GM18511 (cell line): ENCODE measurements around the gene CCDC177.

Source experiments
- ATAC-seq: cut with Tn5 transposase; IDR thresholded peaks from one replicate; pipeline ENCODE4 v1.9.1; 2021; ENCODE audit warnings: mild to moderate bottlenecking, moderate library complexity; ENCODE audit not compliant: unreplicated experiment

Gene CCDC177

DNA sequence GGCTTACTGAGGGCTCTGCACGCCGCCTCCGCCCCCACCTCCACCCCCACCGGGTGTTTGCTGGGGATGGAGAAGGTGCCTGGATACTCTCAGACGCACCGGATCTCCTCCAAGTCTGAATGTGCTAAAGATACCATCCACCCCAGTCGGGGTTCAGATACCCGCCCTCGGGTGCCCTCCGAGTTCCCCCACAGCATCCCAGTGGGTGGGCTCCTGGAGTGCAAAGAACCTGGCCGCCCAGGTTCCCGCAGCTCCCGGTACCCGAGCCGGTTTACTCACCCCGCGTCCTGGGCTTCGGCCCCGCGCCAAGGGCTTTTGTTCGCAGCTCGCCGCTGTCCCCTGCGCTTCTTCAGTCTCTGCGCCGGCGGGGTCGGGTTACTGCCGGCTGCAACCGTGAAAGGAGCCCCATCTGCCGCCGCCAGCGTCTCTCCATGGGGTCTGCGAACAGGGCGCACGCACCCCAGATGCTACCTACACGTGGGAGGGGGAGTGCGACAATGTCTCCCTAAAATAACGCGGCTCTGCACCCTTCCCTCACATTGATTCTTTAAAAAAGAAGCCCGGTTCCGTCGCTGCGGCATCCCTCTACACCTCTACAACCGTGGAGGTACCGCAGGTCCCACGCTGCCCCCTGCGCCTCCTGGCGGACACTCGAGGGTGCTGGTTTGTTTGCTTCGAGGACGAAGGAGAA is at the start of gene CCDC177:
Gene CCDC177 (minus strand): TSS at position 609 of the 691 bp plus-strand sequence. CDS start 1,249 bp downstream, outside the sequence.
- ATAC-seq = no peak

DNA sequence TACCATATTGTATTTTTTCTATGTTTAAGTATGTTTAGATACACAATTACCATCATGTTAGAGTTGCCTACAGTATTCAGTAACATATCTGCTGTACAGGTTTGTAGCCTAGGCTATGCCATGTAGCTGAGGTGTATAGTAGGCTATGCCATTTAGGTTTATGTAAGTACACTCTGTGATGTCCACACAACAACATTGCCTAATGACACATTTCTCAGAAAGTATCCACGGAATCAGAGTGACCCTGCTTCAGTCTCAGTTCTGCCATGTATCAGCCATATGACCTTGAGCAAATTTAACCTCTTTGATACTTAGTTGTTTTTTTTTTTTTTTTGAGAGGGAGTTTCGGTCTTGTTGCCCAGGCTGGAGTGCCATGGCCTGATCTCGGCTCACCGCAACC is 49.5 kb upstream of the CCDC177 start:
- ATAC-seq = no peak

DNA sequence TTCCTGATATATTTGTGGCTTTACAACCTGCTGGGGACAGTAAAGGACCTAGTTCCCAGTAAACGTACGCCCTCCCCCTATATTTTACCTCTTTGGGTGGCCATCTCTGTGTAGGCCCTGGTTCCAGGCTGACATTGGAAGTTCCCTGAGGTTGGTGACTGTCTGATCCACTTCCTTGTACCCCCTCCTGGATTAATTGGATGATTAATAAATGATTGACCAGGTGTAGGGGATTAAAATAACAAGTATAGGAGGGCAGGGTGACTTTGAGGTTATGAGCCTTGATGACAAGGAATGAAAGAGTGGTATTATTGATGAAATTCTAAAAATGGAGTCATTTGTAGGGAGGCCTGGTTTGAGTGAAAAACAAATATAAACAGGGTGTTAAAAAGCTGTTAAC is 46.3 kb upstream of the CCDC177 start:
- no peak for ATAC-seq

DNA sequence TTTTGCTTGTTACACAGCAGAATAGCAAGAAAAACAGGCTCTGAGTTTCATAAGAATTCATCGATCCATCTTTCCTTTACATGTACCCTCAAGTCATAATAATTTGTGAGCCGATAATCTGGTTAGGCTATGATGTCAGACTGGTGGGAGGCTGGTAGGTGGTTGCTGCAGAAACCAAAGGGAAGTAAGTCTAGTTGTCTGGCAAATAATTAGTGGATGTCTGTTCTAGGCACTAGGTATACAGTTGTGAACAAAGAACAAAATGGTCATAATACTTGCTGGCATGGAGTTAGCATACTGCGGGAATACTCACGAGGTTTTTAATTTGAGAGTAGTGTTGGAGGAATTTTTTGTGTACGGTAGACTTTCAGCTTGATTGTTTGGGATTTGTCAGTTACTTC is 45.5 kb upstream of the CCDC177 start:
- no peak for ATAC-seq

DNA sequence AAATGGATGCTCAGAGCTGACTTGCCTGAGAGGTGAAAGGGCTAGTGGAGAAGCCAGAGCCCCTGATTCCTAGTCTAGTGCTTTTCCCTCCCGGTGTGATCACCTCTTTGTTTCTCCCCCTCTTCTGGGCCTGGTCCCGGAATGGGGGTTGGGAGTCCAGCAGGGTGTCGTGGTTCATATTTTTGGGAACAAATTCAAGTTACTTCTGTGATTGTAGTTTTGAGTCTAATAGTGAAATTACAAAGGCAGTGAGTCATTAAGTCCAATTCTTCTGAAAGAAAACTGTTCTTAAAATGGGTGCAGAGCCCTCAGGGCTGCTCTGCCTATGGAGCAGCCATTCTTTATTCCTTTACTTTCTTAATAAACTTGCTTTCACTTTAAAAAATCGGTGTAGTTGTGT is 44.3 kb upstream of the CCDC177 start:
- no peak for ATAC-seq

DNA sequence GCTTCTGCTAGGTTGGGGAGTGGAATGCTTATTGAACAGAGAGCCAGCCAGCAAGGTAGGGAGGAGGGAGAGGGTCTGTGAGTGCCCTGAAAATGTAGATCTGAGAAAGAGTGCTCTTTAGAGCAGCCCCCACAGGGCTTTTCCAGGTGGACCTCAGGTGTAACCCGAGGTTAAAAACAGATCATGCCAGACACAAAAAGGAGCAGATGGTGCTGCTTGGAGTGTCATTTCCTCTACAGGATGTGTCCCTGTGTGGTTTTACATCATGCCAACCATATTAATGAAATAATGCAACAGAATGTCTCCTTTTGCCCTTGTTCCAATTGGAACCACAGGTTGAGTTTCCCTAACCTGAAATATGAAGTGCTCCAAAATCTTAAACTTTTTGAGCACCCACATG is 43.1 kb upstream of the CCDC177 start:
- no peak for ATAC-seq

DNA sequence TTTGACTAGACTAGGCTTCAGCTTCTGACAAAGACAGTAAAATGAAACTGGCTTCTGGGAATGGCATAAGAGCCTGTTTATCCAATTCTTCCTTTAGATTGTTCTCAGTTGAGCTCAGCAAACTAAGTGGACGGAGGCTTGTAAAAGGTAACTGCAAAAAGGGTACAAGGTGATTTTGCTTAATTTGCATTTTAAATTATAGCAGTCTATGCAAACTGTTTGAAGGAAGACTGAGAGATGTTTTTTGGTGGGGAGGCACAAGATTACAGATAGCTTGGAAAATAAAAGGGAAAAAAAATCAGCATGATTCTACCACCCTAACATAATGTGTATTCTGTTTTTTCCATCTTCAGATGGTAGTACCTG is 41.7 kb upstream of the CCDC177 start:
- no peak for ATAC-seq

DNA sequence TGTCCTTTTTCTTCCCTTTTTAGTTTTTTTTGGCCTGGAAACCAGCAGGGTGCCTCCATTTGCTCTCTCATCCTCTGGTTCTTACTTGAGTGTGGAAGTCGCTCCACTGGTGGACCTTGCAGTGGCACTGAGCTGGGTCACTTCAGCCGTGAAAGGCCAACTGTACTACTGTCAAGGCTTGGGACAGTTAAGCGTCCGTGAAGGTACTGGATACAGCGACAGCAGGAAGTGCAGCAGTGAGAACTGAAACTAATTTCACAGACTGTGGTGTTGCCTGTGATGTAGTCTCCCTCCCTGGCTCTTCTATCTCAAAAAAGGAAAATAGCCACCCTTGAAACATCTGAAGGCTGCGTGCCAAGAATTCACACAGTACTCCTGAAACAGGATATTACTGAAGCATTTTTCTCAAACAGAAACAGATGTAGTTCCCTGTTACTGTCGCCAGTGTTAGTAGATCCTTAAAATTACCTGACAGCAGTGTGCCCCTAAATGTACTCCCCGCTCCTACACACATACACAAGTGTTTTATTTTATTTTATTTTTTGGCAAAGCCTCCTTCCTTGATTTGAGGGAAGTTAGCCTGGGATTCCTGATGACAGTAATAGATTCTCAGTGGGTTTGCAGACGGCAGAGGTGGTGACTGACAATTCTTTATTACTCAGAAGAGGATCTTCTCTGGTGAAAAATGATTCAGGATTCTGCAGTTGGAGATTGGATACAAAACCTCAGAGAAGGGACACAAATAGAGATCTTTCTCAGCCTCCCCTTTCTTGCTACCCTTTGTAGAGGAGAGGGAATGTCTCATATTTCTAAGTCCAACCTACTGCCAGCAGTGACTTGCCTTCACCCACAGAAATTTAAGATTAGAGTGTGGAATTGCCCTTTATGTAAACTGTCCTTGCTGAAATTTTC is 41.1 kb upstream of the CCDC177 start:
- ATAC-seq = peak; percentile 52

DNA sequence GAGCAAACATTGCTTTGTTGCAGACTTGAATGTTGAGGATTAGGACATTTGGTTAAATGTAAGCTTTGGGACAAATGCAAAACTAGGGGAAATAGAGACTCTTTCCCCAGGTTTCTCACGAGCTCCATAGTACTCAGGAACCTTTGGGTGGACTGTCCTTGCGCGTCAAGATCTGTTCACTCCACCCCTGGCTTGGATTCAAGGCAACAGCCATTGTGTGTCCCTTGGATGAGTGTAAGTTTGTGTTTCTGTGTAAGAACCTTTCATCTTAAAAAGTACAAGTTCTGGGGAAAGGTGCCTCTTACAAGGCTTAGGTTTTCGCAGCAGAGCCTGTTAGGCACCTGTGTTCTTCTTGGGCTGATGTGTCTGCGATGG is 40.4 kb upstream of the CCDC177 start:
- peak; percentile 1 for ATAC-seq

DNA sequence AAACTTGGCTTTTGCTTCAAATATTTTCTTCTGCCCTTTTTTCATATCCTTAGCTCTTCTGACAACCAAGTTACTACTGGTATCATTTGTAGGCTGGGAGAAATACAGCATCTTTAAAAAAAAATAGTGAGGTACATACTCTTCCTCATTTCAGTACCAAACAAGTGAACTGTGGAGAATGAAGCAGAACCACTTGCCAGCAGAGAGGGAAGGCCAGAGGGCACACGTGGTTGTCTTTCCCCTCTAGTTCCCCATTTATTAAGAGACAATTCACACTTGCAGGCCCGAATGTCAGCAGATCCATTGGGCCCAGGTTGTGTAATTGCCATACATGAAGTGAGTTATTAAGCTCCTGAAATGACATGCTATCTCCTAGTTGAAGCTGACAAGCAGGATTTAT is 39.9 kb upstream of the CCDC177 start:
- ATAC-seq = no peak

DNA sequence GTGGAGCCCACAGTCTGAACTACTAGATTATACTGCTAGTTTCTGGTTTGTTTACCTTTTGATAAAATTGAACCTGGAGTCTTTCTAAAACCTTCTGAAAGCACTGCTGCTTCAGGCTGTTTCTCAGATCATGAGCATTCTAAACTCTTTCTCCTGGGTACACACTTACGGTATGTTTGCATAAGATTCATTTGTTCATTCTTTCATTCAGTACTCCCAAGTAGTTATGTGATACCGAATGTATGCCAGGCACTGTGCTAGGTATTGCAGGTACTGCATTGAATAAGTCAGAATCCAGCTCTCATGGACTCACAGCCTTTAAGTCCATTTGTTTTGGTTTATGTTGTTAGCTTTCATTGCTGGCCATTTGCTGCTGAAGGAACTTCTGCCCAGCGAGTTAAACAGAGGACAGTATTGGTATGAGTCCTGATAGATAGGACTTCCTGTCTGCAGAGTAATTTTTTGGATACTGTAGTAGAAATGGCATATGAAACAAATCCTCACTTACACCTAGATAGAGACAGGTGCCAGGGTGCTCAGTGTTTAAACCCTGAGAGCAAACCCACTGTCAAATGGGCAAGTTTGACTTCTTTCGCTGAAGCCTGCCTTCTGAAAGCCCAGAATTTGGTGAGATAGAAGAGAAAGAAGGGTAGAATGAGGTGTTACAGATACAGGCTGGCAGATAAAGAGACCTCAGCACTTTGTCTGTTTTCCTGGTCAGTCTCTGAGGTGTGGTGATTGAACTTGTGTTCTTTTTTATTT is 38.8 kb upstream of the CCDC177 start:
- no peak for ATAC-seq

DNA sequence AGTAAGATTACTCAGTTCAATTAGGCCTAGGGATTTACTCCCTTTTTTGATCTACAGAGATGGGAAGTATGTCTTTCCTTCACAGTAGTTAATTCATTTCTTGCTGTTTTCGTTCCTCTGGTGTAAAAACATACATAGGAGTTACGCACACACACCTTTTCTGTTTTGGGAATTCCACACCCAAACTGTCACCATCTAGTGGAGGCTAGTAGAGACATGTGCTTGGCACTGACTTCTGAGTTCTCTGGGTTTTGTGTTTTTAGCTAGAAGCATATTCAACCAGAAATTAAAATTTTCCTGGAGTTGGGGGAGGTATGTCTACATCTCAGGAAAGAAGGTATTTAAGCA is 38.1 kb upstream of the CCDC177 start:
- no peak for ATAC-seq

DNA sequence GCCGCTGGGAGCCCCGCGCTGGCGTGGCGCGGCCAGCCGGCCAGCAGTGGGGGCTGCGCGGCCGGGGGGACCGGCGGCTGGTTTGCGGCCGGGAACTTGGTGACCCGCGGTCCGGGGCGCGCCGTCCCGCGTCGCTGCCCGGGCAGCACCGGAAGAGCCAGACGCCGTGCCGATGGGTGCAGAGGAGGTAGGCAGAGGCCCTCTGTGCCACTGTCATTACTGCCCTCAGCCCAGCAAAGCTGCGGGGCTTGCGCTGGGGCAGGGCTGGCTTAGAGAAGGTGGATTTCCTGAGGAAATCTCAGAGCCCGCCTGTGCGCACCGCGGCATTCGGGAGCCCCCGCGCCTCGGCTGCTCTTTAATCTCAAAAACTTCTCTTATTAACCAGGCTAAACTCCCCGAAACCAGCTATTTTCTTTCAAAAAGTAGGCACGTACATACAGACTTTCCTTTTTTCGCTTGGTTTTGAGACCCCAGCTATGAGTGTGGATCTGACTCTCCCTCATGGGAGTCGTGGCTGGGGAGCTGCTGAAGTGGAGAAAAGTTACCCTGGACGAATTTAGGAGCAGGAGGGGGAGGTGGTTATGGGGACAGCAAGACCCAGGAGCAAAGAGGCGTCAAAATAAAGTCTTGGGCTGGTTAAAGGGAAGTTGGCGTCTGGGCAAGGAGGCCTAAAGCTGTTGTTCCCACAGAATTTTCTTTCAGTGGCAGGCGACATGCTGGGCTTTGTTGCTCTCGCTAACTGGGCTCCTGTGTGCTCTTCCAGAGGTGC is 37.5 kb upstream of the CCDC177 start:
- ATAC-seq = peak; percentile 25

DNA sequence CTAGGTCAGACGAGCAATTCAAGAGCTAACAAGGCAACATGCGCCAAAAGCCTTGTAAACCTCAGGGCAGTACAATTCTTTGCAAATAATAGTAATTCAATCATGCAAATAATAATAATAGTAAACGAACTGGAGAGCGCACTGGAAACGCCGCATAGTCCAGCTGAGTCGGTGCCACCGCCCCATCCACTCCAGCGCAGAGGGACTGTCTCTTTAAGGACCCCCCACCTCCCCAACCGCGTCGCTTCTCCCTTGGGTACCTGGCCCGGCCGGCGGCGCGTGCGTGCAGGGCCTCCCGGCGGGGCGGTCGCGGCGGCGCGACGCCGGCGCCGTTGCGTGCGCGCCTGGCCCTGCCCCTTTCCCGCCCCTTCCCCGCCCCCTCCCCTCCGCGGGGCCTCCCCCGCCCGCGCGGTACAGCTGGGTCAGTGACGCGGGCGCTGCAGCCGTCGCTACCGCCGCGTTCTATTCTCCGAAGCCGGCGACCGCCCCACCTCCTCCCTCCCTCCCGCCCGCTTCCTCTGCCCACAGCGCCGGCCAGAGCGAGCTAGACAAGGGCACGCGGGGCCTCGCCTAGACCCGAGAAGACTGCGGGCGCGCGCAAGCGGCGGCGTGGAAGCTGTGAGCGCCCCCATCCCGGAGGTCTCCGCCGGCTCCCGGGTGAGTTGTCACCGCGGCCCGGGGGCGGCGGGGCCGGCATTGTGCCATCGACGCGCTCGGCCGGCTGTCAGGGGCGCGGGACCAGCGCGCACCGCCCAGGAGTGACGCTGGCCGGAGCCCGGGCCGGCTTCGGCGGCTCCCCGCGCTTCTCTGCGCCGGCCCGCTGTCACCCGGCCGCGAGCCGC is 36.7 kb upstream of the CCDC177 start, which contains the start of gene SUSD6:
Gene SUSD6 (plus strand): TSS at position 425 of the 842 bp plus-strand sequence. CDS start 46,997 bp downstream, outside the sequence.
- peak; percentile 66 for ATAC-seq

DNA sequence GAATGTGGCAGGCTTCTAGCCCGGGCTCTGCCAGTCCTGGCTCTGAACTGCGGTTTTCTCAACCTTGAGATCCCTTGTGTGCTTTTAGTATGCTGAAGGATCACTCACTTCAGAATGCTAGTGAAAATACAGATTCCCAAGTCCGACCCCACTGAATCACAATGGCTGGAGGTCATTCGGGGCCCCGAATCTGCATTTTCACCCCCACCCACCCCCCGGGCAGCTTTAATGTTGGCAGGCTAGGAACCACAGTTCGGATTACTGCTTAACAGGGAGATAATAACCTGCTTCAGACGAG is 36.2 kb upstream of the CCDC177 start:
- no peak for ATAC-seq

DNA sequence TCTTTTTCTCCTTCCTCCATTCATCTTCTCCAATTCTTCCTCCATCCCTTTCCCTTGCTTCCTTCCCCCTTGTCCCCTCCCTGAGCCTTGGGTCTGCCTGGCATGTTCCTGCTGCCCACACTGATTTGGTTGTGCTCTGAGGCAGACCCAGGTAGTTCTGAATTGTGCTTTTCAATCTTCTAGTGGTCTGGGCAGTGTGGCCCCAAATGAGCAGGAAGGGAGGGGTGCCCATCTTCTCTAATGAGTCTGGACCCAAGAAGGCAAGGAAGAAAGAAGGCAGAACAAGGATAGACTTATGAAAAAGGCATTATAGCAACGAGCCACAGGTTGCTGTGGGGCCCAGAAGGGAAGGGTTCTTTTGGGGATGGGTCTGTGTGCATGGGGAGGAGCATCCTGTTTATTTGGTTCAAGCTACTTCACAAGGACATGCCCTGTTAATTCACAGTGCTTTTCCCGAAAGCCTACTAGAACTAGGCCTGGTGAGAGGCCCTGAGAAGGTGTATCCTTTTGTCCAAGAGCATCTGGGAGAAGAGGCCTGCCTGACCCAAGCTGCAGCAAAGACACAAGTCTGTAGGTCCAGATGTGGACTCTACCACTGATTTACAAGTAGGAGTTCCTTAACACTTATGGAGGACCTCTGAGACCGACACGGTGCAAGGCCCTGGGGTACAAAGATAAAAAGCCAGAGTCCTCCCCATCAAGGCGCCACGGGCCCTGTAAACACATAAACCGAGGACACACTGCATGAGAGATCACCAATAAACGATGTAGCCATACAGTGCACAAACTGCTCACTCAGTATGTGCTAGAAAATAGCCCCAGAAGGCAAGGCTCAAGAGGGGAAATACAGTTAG is 35.6 kb upstream of the CCDC177 start:
- no peak for ATAC-seq

DNA sequence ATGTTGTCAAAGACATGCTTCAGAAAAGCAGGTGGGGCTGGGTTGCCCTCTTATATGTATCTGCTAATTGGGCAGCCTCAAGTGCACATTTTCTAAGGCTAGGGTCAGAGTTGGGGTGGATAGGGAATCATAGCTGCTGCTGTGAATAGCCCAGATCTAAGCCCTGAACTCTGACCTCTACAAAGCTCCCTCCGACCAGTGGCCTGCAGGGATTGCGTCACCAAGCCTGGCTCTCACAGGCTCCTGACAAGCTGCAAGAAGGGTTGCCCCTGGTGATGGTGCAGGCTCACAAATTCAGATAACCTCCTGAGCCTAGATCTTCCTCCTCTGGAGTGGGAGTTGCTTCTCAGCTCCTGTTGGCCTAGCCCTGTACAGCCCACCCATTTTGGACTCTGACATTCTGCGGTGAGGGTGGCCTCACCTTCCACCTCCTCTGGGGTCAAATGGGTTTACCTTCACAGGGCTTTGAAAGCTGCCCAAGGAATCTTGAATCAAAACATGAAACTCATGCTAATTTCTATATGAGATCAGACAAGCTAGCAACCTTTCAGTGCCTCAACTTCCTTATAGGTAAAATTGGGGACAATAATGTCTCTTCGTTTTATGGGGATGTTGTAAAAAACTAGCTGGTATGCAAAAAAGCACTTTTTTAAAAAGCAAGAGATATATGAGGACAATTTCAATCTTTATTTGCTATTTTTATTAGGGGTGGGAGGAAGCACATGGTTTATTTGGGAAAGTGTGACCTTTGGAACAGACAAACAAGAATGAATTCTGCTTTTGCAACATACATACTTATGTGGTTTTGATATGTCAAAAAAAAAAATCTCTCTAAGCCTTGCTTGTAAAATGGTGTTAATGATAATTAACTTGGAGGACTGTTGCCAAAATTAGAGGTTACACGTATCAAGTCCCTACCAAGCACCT is 31.9 kb upstream of the CCDC177 start:
- ATAC-seq = no peak

DNA sequence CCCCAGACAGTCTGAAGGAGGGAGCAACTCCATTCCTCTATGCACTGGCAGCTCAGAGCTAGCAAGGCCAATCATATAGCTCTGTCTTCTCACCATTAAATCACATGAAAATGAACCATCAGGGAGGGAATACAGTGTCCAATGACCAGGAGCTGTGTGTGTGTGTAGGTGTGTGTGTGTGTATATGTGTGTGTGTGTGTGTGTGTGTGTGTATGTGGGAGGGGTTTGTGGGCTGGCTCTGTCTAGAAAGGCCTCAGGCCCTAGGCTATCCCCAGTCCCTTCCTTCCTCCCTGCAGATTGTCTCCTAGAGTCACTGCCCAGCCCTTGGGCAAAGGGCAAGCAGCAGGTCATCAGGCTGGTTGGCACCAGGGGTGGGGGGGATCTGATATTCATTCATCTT is 31.1 kb upstream of the CCDC177 start:
- ATAC-seq = no peak
